HFFc6 (cell line): Measurements from ENCODE around the gene RFT1. TPM values are rescaled to one million over a fixed set of nuclear protein-coding genes. Genes with fewer than 3 reads are reported as not detected.

Source experiments
- DNase-seq: peaks from one replicate; pipeline ENCODE4 v3.0.0-alpha.2; 2018
- H3K27ac Mint-ChIP-seq: 2 replicates; pipeline ENCODE4 v1.8.0; 2020; ENCODE audit warnings: mild to moderate bottlenecking, mixed read lengths
- H3K27me3 Mint-ChIP-seq: 2 replicates; pipeline ENCODE4 v1.8.0; 2021; ENCODE audit warnings: mild to moderate bottlenecking, moderate library complexity, mixed read lengths; ENCODE audit not compliant: insufficient read depth
- H3K36me3 Mint-ChIP-seq: 2 replicates; pipeline ENCODE4 v1.8.0; 2021; ENCODE audit warnings: low read depth, mixed read lengths
- H3K4me1 Mint-ChIP-seq: 2 replicates; pipeline ENCODE4 v1.8.0; 2020; ENCODE audit warnings: low read depth, mixed read lengths
- H3K4me3 Mint-ChIP-seq: 2 replicates; pipeline ENCODE4 v1.8.0; 2020; ENCODE audit warnings: mild to moderate bottlenecking, moderate library complexity, mixed read lengths
- H3K9me3 Mint-ChIP-seq: 2 replicates; pipeline ENCODE4 v1.8.0; 2020; ENCODE audit warnings: mild to moderate bottlenecking, mixed read lengths
- CTCF ChIP-seq: fragments of 200-600 bp; sonication (generic); IDR thresholded peaks from 2 replicates; pipeline ENCODE4 v1.5.0; 2021; ENCODE audit warnings: antibody characterized with exemption, mild to moderate bottlenecking
- total RNA-seq, 6 experiments: library from RNA; stranded (reverse); fragmentation: NEBNext Ultra II Directional; extraction: Animal tissue kit (Norgen Biotek cat#: 25700); gene quantifications; 2 replicates in 1 of 6; 3 replicates in 5 of 6; pipeline ENCODE4 v1.2.3, GENCODE V29; 2021

Gene RFT1
- total RNA-seq, 6 experiments from 2014 or later = 32.9 to 39.6 (median 34.7) TPM

- H3K36me3 Mint-ChIP-seq = peaks cover 33% of the 10 kb centered on the region
- H3K27me3 Mint-ChIP-seq = no peaks in the 10 kb centered on the region; the same call in 1 of the 2 replicates
- no peak for TF ChIP-seq CTCF
- H3K27ac Mint-ChIP-seq = peak overlapping the region; percentile 30; the same call in 1 of the 2 replicates
- H3K4me3 Mint-ChIP-seq = no peak overlapping the region
- H3K9me3 Mint-ChIP-seq = no peaks in the 10 kb centered on the region
- DNase-seq = peak; percentile 27
- peaks cover 26% of the 10 kb centered on the region for H3K4me1 Mint-ChIP-seq
Observed at GRCh38 chr3:53103397-53104296, 26.6 kb downstream of the RFT1 start.

GRCh38 chr3:53102601-53103147, 27.6 kb downstream of the RFT1 start:
- no peak for TF ChIP-seq CTCF
- H3K27ac Mint-ChIP-seq = no peak overlapping the region
- no peak for DNase-seq

GRCh38 chr3:53101956-53102355, 28.3 kb downstream of the RFT1 start:
- Mint-ChIP-seq H3K27ac (no peak overlapping the region), H3K36me3 (peaks cover 34% of the 10 kb centered on the region), H3K27me3 (no peaks in the 10 kb centered on the region; the same call in 1 of the 2 replicates), H3K4me1 (peaks cover 26% of the 10 kb centered on the region), H3K9me3 (no peaks in the 10 kb centered on the region), H3K4me3 (no peak overlapping the region)
- TF ChIP-seq CTCF = no peak
- DNase-seq = no peak

More at GRCh38 chr3:53102601-53103147, 27.6 kb downstream of the RFT1 start:
- Mint-ChIP-seq H3K27me3 (no peaks in the 10 kb centered on the region; the same call in 1 of the 2 replicates), H3K9me3 (no peaks in the 10 kb centered on the region), H3K36me3 (peaks cover 34% of the 10 kb centered on the region), H3K4me3 (no peak overlapping the region), H3K4me1 (peaks cover 26% of the 10 kb centered on the region)

- no peak for TF ChIP-seq CTCF
- H3K4me1 Mint-ChIP-seq = peaks cover 26% of the 10 kb centered on the region
- no peak overlapping the region for H3K27ac Mint-ChIP-seq
- H3K36me3 Mint-ChIP-seq = peaks cover 34% of the 10 kb centered on the region
- DNase-seq = no peak
- H3K27me3 Mint-ChIP-seq = no peaks in the 10 kb centered on the region; the same call in 1 of the 2 replicates
- no peaks in the 10 kb centered on the region for H3K9me3 Mint-ChIP-seq
- no peak overlapping the region for H3K4me3 Mint-ChIP-seq
Observed at GRCh38 chr3:53100818-53101466, 29.3 kb downstream of the RFT1 start.

- H3K9me3 Mint-ChIP-seq = no peaks in the 10 kb centered on the region
- peaks cover 22% of the 10 kb centered on the region for H3K36me3 Mint-ChIP-seq
- H3K27ac Mint-ChIP-seq = no peak overlapping the region
Observed at GRCh38 chr3:53097887-53098286, 32.3 kb downstream of the RFT1 start.

More at GRCh38 chr3:53097887-53098286, 32.3 kb downstream of the RFT1 start:
- peaks cover 4% of the 10 kb centered on the region for H3K4me1 Mint-ChIP-seq
- no peak overlapping the region for H3K4me3 Mint-ChIP-seq
- no peaks in the 10 kb centered on the region; the same call in 1 of the 2 replicates for H3K27me3 Mint-ChIP-seq
- DNase-seq = no peak
- TF ChIP-seq CTCF = no peak
